GM13977 (cell line): Measurements from ENCODE around the gene ADORA2A.
"Not testable (repeated sequence)": the region's sequence is repeated elsewhere in the genome, so short reads cannot be mapped to it uniquely, and the experiment has no call there.

Experiments
- DNase-seq: peaks from one replicate; pipeline ENCODE4 v3.0.0; 2012; ENCODE audit warnings: low spot score
- CTCF ChIP-seq: IDR thresholded peaks from 2 replicates; pipeline ENCODE4 v1.5.1; 2012; ENCODE audit warnings: mild to moderate bottlenecking, control low read depth; ENCODE audit not compliant: insufficient read depth; ENCODE audit errors: extremely low read depth, missing control alignments
- in situ Hi-C: fragments of 300-500 bp; cut with MboI; formaldehyde crosslinking; loops from one replicate; pipeline ENCODE4 v1.12.0; 2022; ENCODE audit warnings: low sequenced_read_pairs, low pct_unique_long_range_greater_than_20kb, mixed read lengths, inconsistent platforms; ENCODE audit not compliant: unreplicated experiment

ADORA2A gene

DNA sequence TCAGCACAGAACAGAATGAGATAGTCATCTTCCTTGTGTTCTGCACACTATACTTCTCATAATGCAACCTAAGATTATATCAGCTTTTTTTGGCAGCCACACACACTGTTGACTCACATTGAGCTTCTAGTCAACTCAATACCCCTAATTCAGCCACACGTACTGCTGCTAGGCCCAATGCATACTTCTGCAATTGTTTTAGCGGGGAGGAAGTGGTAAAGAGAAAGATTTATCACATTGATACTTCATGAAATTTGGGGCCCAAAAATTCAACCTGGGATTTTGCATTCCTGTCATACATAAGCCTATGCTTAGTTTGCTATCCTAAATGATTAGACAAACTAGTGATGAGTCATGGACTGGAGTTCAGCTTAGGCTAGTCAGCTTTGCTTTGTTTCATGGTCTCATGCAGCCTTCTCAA lies 59.1 kb downstream of the ADORA2A start:
- peak; percentile 55 for DNase-seq
- in situ Hi-C loops = no loop called here
- no peak for TF ChIP-seq CTCF

DNA sequence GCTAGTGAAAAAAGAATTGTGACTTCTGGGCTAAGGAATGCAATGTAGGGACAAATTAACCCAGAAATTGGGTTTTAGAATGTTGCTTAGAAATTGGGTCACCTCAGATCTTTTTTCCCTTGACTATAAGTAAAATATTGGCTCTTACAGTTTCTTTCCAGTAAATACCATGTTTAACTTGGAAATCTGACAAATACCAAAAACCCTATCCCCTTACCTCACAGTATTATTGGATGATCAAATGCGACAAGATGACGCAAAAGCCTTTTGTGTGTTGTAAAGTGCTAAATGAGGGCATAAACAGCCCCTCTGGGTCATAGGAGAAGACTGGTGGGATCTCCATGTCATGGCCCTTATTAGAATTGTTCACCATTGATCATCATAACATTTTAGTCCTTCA lies 61.6 kb downstream of the ADORA2A start:
- in situ Hi-C loops = no loop called here
- TF ChIP-seq CTCF = no peak
- no peak for DNase-seq

GRCh38 chr22:24489434-24489833 lies 62.0 kb downstream of the ADORA2A start:
- in situ Hi-C loops, DNase-seq: not testable (repeated sequence)
